Measurements from ENCODE around the gene ANGPT4.
"Not testable (repeated sequence)": the region's sequence is repeated elsewhere in the genome, so short reads cannot be mapped to it uniquely, and the experiment has no call there.

ANGPT4 gene

GRCh38 chr20:858011-858410 lies 58.1 kb downstream of the ANGPT4 start:
- POLR2A ChIA-PET = no interaction called here
- H3K4me3 ChIP-seq (ENCODE audit: low read depth, low read length) = no peak overlapping the region
- no peak for DNase-seq (ENCODE audit: low read depth, low spot score)
- CTCF ChIA-PET = interaction anchor here (3.4 kb wide), 1 partner anchor 99 kb away, joined by 11 read pairs; no protein-coding TSS in a partner anchor
- no peak for TF ChIP-seq CTCF (IDR thresholded peaks at IDR 0.05; ENCODE audit: insufficient read depth, low read length, missing control alignments)

GRCh38 chr20:856361-856775 lies 59.8 kb downstream of the ANGPT4 start:
- CTCF ChIA-PET = interaction anchor here (3.4 kb wide), 1 partner anchor 100 kb away, joined by 11 read pairs; no protein-coding TSS in a partner anchor
- H3K4me3 ChIP-seq (ENCODE audit: low read depth, low read length) = no peak overlapping the region
- DNase-seq (ENCODE audit: low read depth, low spot score) = no peak
- POLR2A ChIA-PET = interaction anchor here (1.0 kb wide), 1 partner anchor 13 kb away, joined by 3 read pairs; no protein-coding TSS in a partner anchor
- TF ChIP-seq CTCF (IDR thresholded peaks at IDR 0.05; ENCODE audit: insufficient read depth, low read length, missing control alignments) = no peak

- no peak for TF ChIP-seq CTCF (IDR thresholded peaks at IDR 0.05; ENCODE audit: insufficient read depth, low read length, missing control alignments)
- ChIA-PET POLR2A (no interaction called here), CTCF (interaction anchor here (3.4 kb wide), 1 partner anchor 101 kb away, joined by 11 read pairs; no protein-coding TSS in a partner anchor)
- H3K4me3 ChIP-seq (ENCODE audit: low read depth, low read length) = no peak overlapping the region
- no peak for DNase-seq (ENCODE audit: low read depth, low spot score)
Observed at GRCh38 chr20:855466-856360, 60.4 kb downstream of the ANGPT4 start.

GRCh38 chr20:854601-855000 lies 61.5 kb downstream of the ANGPT4 start:
- no peak for TF ChIP-seq CTCF (IDR thresholded peaks at IDR 0.05; ENCODE audit: insufficient read depth, low read length, missing control alignments)
- no peak for DNase-seq (ENCODE audit: low read depth, low spot score)
- ChIA-PET CTCF (interaction anchor here (0.9 kb wide), 1 partner anchor 10 kb away, joined by 3 read pairs; no protein-coding TSS in a partner anchor), POLR2A (no interaction called here)
- no peak overlapping the region for H3K4me3 ChIP-seq (ENCODE audit: low read depth, low read length)

GRCh38 chr20:853406-853996 lies 62.6 kb downstream of the ANGPT4 start:
- no peak for DNase-seq (ENCODE audit: low read depth, low spot score)
- H3K4me3 ChIP-seq (ENCODE audit: low read depth, low read length) = no peak overlapping the region
- ChIA-PET CTCF (interaction anchor here (0.9 to 1.3 kb wide), 3 partner anchors 9 to 29 kb away, joined by 3 to 5 read pairs (median 3); no protein-coding TSS in a partner anchor), POLR2A (no interaction called here)
- TF ChIP-seq CTCF (IDR thresholded peaks at IDR 0.05; ENCODE audit: insufficient read depth, low read length, missing control alignments) = no peak

- CTCF ChIA-PET; POLR2A ChIA-PET; DNase-seq (ENCODE audit: low read depth, low spot score); H3K4me3 ChIP-seq (ENCODE audit: low read depth, low read length): not testable (repeated sequence)
Observed at GRCh38 chr20:848731-849130, 67.4 kb downstream of the ANGPT4 start.
